ENCODE measurements around the gene MCM3AP.
A peak's percentile ranks its signal among the peaks of the same experiment; 100 is the strongest.

The MCM3AP gene

DNA sequence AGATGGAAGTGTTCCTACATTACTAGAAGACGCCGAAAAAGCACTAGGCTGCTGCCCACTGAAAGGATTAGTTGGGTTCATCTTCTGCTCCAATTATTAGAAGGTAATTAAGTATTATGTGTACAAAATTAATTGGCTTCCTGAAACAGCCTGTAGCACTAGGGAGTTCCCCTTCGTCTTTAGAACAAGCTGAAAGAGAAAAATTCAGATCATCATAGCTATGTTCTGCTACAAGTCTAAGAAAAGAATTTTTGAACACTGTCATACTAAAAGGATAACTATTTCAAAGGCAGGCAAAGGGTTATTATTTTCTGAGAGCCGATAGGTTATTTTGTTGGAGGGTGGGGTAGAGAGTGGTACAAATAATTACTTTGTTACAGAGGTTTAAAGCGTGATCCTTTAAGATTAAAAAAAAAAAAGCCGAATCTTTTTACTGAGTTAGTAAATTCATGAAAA is at the start of gene MCM3AP:
TSS of gene MCM3AP (minus strand) at position 406 of the 456 bp plus-strand sequence. CDS start at position 81, 325 bp downstream.
- DNase-seq: no peak

DNA sequence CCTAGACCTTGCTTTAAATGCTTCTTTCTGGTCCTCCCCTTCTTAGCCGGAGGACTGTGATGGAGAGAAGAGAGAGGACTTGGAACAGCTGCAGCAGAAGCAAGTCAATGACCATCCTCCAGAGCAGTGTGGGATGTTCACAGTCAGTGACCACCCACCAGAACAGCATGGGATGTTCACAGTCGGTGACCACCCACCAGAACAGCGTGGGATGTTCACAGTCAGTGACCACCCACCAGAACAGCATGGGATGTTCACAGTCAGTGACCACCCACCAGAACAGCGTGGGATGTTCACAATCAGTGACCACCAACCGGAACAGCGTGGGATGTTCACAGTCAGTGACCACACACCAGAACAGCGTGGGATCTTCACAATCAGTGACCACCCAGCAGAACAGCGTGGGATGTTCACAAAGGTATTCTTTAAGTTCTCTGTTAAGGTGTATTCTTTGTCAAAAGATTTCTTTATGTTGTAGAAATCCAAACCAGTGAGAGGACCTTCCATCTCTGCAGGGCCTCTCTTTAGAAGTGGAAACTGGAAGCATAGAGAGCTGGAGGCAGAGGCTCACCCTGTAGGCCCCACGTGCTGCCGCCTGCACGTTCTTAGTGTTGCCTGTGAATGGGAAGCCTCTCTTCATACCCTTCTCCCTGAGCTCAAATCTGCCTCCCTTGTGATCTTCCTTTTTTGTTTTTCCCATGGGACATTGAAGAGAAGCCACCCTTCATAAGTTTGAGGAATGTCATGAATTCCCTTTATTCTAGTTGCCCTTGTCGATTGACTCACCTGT is 49.1 kb upstream of the MCM3AP start:
- DNase-seq: peak in 2 of 58 donors; percentile 12 to 20

GRCh38 chr21:46329796-46330195 is 44.4 kb upstream of the MCM3AP start:
- no peak for DNase-seq

GRCh38 chr21:46328151-46328550 is 42.7 kb upstream of the MCM3AP start:
- DNase-seq: no peak

DNA sequence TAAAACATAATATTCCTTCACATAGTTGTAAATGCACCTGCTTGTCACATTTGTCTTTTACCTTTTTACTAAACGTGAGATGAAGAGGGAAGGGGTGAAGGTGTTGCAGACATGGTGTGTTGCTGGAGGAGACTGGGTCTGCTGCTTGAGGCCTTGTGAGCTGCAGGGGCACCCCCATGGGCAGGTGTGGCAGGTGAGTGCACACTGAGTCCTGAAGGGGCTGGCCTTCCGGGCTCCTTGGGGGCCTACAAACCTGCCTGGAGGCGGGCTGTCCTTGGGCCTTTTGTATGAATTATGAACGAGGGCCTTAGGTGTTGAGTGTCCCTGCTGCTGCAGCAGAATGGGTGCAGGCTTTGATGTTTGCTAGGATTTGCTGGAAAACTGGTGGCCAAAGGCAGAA is 42.3 kb upstream of the MCM3AP start:
- DNase-seq: no peak

- no peak for DNase-seq
Observed at GRCh38 chr21:46326110-46326703, 40.8 kb upstream of the MCM3AP start.

GRCh38 chr21:46325073-46325912 is 39.9 kb upstream of the MCM3AP start:
- peak in 33 of 58 donors; percentile 9 to 52 (median 33) for DNase-seq

DNA sequence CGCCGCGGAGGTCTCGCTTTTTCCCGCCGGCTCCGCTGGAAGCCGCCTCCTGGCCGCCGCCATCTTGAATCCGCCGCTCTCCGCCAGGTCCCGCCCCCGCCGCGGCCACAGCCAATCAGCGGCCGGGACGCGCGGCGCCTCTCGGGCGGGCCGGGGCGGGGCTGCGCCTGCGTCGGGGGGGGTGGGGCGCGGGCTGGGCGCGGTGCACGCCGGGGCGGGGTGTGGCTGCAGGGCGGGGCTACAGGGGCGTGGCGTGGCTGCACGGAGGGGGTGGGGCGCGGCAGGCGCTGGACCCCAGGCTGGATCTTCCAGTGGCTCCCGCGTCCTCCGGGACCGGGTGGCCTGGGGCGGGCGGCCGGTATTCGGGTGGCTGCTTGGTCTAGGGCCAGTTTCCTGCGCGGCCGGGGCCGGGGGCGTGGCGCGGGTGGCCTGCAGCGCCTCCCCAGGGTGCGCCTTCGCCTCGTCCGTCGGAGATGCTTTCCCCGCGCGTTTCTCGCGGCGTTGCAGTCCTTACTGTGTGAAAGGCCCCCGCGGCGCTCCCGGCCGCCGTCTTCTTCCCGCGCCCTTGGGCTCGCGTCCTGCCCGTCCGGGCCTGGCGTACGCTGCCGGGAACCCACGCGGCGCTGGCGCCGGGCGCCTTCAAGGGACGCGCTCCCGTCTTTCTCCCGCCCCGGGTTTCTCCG is 39.1 kb upstream of the MCM3AP start:
- DNase-seq: peak; percentile 13 to 89 (median 83)

- peak; percentile 73 to 98 (median 95) for DNase-seq
Observed at GRCh38 chr21:46323710-46324389, 38.4 kb upstream of the MCM3AP start, which contains the start of the genes C21orf58 and PCNT. C21orf58 (minus strand) TSS chr21:46323870; CDS start chr21:46322738, 1,132 bp downstream. PCNT (plus strand) TSS chr21:46324156; CDS start chr21:46324229, 73 bp downstream.

- DNase-seq: peak in 2 of 58 donors; percentile 47 to 61
Observed at GRCh38 chr21:46323227-46323709, 37.9 kb upstream of the MCM3AP start.

- DNase-seq: no peak
Observed at GRCh38 chr21:46322351-46323226, 37.2 kb upstream of the MCM3AP start.

GRCh38 chr21:46320331-46320801 is 35.0 kb upstream of the MCM3AP start:
- no peak for DNase-seq

GRCh38 chr21:46319186-46319585 is 33.8 kb upstream of the MCM3AP start:
- no peak for DNase-seq

- DNase-seq: no peak
Observed at GRCh38 chr21:46318464-46318845, 33.0 kb upstream of the MCM3AP start.

DNA sequence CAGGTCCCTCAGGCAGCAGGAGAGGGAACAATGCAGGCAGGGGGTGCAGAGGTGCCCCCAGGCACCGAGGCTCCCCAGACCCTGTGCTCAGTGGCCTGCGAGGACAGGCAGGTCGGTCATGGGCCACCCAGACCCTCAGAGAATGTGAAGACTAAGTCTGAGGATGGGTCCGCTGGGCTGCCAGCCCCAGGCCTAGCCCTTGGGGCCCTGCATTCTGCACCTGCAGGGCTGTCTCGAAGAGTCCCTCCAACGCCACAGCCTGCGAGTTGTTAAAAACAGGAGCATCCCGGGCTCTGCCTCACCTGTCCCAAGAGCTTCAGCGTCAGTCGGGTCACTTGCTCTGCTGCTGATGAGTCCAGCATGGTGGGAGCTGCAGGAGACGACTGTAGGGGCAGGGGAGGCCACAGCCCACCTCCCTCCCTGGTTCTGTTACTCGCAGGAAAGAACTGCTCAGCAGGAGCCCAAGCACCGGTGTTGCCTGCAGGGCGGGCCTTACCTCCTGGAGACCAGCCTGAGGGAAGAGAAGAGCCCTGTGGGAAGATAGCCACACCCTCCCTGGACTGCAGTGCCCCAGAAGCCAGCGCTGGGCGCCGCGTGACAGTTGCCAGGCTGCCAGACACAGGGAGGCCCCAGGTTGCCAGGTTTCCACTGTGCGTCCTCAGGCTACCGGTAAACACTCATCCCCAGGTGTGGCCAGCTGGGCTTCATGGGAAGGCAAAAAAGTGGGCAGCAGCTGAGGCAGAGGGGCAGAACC is 32.5 kb upstream of the MCM3AP start:
- no peak for DNase-seq

DNA sequence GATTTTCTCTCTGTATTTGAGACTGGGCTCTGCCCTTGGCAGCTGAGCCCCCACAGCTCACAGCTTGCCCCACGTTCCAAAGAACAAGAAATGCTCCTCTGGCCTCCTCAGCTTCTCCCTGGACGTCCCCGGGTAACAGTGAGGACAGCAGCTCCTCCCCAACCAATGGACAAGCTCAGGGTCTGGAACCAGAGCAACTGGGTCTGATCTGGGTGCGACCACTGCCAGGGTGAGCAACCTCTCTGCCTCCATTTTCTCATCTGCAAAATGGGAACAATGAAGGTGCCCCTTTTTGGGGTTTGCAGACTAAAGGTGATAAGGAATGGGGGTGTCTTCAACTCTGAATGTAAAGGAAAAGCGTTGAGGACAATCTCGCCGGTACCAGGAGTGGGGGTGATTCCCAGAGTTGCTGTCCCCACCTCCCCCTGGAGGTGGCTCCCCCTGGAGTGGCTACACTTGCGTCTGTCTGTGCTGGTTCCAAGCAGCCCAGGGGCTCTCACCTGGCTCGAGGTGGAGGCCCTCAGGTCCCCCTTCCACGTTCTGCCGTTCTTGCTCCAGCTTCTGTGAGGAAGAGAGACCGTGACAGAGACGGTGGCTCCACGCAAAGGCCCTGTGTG is 31.4 kb upstream of the MCM3AP start:
- DNase-seq: no peak

DNA sequence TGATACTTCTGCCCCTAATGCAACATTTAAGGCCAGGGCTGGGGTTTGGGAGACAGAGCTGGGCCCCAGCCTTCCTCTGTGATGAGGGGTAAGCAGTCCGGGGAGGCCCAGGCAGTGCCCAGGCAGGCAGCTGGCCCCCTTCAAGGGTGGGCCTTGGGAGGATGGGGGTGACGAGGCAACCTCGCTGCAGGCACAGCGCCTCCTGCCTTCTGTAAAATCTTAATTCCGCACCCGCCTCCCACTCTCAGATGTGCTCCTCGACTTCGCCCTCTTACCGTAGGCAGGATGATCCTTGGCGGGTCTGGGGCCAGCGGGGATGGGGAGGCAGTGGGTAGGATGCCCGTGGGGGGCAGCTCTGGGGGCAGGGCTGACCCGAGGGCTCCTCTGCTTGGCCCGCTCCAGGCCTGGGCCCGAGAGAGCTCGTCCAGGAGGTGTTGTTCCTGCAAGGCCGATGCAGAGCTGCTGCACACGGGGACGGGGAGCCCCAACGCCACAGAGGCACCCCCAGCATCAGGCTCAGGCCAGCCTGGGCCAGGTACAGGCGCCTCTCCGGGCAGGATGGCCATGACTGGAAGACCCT is 29.1 kb upstream of the MCM3AP start:
- no peak for DNase-seq
